NCI-H1417 (cell line): ENCODE results near the gene WNT11.

Experiments
- DNase-seq, 3 experiments: peaks; one replicate each; lab custom pipeline; 2025; lab: John Stamatoyannopoulos, UW

The WNT11 gene

DNA sequence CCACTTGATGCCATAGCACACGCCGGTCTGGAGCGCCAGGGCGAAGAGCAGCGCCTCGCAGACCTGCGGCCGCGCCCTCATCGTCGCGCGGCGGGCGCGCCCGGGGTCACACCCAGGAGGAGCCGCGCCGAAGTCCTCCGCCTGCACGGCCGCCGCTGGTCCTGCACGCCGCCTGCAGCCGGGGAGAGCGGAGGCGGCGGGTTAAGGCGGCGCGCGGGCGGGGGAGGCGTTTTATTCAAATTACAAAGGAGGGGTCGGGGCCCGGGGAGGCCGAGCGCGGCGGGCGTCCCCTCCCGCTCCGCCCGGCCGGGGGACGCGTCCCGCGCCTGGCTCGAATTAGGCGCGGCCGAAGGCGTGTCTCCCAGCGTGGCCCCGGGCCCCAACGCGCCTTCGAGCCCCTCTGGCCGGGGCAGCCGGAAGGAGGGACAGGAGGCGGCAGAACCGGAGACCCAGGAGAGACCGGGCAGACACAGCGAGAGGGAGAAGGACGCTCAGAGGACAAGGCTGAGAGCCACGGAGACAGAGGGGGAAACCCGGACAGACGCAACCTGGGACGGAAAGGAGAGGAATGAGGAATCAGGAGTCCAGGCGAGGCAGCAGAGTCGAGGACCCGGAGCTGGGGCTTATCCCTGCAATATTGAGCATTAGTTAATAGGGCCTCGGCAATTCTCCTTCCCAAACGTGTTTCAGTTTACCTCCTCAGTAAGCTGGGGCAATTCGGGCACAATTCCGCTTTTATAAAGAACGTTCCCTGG lies at the start of gene WNT11:
Gene WNT11, minus strand, starts transcription at position 176 of the 755 bp plus-strand sequence. Its CDS starts 95 bp downstream, at position 81.
- peak; percentile 35 to 77 (median 76) for DNase-seq

DNA sequence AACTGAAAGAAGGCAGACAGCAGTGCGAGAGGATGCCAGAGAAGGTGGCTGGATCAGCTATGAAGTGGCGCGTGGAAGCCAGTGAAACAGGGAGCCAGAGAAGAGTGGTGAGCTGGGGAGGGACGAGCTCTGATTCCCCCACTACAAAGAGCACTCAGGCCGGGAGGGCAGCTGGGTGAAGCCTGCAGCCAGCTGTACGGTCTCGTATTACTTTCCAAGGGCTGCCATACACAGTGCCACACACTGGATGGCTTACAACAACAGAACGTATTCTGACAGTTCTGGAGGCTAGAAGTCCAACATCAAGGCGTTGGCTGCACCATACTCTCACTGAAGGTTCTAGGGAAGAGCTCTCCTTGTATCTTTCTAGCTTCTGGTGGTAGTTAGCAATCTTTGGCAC lies 47.1 kb upstream of the WNT11 start:
- DNase-seq = no peak

DNA sequence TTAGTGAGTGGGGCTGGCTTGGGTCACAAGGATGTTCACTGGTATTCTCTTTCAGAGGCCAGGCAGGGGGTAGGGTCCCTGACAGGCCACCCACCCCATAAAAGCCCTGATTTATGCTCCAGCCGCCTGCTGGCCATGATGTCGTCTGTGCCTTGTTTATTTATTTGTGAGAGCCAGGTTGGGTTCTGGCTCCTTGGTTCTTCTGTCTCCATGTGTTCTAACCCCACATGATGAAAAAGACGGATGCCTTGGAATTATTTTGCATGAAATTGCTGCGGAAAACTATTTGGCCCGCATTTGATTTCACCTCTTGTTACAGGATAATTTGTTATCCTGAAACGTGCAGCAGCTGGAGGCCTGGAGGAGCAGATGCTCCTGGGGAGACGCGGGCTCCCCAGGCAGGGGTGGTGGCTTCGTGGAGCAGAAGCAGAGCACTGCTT lies 46.3 kb upstream of the WNT11 start:
- peak in 1 of 3 experiments; percentile 31 for DNase-seq

GRCh38 chr11:76251576-76251975 lies 45.3 kb upstream of the WNT11 start:
- DNase-seq = no peak

- DNase-seq = no peak
Observed at GRCh38 chr11:76251226-76251575, 44.9 kb upstream of the WNT11 start.

DNA sequence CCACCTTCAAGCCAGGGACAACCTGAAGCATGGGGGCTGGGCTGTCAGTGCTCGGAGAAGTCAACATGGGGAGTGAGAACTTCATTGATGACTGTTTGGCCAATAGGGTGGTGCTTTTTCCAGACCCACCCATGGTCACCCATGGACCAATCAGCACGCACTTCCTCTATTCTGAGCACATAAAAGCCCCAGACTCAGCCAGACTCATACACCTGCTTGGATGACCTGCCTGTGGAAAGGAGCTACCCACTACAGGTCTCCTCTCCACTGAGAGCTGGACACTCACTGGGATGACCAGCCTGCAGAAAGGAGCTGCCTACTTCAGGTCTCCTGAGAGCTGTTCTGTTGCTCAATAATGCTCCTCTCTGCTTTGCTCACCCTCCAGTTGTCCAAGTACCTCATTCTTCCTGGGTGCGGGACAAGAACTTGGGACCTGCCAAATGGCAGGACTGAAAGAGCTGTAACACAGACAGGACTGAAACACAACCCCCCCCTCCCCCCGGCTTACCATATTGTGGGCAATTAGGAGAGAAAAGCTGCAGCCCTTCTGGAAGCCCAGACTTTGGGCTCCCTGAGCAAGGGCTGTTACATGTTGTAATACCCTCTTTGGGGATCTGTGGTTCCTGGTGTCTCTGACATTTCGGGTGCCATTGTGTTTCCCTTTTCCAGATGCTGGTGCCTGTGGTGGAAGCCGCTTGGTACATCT lies 44.4 kb upstream of the WNT11 start:
- DNase-seq = no peak

GRCh38 chr11:76249195-76249741 lies 43.0 kb upstream of the WNT11 start:
- DNase-seq = no peak

GRCh38 chr11:76248210-76248609 lies 41.9 kb upstream of the WNT11 start:
- no peak for DNase-seq

DNA sequence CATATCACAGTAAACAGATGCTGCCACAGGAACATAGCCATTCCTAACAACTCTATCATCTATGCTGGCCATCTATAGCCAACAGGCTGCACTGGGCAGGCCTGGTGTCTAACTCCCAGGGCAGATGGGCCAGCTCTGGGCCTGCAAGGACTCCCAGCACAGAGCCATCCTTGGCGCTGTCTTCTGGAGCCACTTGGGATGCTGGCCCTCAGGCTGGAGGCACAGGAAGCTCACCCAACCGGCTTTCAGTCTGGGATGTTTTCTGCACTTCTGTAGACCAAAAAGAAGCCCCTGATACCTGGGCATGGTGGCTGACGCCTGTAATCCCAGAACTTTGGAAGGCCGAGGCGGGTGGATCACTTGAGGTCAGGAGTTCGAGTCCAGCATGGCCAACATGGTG lies 40.8 kb upstream of the WNT11 start:
- no peak for DNase-seq

GRCh38 chr11:76246271-76246933 lies 40.1 kb upstream of the WNT11 start:
- DNase-seq = no peak

DNA sequence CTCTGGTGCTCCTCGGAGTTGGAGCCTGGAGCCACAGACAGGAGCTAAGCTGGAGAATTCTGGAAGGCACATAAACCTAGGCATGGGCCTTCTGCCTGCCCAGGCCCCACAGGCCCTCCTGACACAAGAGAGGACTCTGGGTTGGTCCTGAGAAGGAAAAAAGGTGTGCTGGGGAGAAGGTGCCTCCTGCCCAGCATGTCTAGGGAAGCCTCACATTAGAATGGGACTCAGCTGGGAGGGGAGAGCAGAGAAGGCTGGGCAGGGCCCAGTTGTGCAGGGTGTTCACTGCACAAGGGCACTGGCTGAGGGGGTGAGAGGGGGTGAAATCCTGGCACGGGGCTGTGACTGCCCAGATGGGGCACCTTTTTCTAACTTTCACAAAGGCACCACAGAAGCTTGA lies 39.4 kb upstream of the WNT11 start:
- no peak for DNase-seq

- DNase-seq = no peak
Observed at GRCh38 chr11:76244316-76244851, 38.1 kb upstream of the WNT11 start.

- DNase-seq = no peak
Observed at GRCh38 chr11:76243957-76244285, 37.6 kb upstream of the WNT11 start.

DNA sequence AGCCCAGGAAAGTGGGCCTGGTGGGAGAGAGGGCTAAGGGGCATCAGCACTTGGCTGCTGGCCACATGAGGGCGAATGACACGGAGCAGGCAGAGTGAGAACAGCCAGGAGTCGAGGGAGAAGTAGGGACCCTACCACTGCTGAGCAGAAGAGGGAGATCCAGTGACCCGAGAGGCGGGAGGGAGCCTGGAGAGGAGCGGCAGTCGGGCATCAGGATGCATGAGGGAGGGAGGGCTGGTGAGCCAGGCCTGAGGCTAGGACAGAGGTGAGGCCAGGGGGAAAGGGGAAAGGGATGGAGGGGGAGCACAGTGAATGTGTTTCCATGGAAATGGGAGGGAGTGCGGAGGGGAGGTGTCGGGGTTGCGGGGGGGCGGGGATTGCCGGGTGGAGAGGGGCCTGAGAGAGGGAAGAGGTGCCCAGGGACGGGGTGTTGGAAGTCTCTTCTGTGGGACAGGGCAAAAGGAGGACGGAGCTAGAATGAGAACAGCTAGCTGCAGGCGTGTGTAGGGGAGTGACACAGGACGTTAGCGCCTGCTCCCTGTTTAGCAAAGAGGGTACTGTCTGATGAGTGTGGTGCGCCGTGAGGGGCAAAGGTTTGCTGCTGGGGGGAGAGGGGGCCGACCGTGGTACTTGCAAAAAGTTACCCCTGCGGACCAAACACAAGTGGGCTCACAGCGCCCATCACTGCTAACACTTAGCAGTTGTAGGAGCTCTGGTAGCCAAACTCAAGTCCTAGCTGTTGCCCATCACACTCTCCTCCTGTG lies 37.1 kb upstream of the WNT11 start:
- DNase-seq = peak in 1 of 3 experiments; percentile 33

DNA sequence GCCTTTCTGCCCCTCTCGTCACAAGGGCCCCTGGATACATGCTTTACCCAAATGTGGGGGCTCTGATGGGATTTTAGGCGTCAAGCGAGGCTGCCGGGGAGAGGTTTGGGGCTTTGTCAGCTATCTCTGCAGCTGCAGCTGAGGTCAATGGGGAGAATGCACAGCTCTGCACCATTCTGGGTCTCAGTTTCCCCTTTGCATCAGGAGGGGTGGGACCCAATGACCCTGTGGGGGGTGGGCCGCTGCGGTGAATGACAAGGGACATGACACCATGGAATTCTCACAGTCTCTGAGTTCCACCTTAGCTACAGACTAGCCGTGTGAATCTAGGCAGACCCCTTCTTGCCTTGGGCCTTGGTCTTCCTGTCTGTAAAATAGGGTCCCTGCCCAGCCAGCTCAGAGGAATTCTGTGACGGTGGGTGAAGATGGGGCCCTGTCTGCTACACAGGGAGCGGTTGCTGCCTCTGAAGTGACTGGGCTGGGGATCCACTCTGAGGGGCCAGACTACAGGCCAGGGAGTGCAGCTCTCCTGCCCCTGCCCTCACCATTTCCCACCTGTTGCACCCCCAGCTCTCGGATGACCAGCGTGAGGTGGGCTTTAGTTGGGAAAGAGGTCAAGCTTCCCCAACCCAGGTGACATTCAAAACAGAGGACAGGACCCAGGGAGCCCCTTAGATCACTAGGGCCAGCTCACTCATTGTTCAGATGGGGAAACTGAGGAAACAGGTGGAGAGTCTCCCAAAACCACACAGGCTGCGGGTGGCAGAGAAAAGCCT lies 35.9 kb upstream of the WNT11 start:
- DNase-seq = no peak

DNA sequence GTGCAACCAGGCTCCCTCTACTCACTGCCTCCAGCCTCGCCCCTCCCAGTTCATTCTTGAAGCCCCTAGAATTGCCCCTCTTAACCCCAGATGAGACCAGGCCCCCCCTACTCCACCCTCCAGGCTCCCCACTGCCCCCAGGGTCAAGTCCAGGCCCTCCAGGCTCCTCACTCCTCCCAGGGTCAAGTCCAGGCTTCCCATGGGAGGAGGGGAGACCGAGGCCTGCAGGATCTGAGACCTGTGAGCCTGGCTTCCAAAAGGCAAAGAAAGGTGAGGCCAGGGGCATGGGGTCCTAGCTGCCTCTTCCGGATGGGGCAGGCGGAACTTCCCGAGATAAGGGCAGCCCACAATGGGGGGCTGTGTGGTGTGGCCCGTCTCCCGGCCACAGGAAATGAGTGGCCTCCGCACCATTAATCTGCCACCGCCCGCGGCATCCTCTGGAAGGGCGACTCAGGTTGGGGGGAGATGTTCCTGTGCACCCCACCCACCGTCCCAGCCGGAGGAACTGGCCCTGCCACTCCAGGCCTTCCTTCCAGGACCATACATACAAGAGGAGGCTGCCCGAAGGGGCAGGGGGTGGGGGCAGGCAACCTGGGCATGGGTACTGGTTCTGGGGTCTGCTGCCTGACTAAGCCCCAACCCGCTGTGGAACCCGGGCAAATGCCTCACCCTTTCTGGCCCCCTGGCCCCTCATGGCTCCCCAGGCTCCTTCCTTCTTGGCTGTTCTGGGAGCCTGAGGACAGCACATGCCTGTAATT lies 35.1 kb upstream of the WNT11 start:
- DNase-seq = no peak

- no peak for DNase-seq
Observed at GRCh38 chr11:76240666-76241065, 34.4 kb upstream of the WNT11 start.

DNA sequence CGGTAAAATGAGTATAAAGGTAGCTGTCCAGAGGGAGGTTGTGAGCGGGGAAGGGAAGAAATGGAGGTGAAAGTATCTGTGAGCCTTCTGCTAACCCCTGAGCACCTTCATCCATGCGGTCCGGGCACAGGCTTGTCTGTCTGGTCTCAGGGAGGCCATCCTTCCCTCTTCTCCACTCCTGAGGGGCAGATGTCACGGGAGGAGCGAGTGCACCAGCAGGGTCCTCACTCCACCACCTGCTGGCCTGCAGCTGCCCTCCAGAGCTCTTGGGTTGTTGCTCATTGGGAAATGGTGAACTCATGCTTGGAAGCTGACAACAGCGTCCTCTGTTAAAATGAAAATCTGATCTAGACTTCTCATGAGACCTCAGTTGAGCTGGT lies 33.8 kb upstream of the WNT11 start:
- DNase-seq = no peak

DNA sequence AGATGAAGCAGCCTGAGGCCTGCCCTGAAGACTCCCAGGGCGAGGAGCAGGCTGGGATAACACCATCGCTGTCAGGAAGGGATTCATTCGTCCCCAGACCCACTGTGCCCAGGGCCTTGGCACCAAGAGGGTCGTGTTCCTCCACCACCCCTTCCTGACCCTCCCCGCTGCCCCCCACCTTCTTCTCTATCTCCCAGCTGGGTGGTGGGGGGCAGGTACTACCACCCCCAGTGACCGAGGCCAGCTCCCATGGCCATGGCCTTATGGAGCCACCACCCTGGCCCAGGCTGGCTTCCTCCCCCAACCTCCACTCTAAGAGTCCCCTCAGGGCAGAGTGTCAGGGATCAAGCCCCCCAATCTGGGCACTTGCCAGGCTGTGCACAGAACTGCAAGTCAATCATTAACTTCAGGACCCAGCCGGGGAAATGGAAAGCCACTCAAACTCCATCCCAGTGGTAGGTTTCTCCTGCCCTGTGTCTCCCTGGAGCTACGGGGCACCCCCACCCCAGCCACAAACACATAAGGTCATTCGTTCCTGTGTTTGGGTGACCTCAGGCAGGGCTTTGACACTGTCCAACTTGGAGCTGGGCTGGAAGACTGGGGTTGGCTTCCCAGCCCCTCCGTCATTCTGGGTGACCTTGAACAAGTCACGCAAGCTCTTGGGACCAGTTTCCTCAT lies 33.3 kb upstream of the WNT11 start:
- DNase-seq = no peak

DNA sequence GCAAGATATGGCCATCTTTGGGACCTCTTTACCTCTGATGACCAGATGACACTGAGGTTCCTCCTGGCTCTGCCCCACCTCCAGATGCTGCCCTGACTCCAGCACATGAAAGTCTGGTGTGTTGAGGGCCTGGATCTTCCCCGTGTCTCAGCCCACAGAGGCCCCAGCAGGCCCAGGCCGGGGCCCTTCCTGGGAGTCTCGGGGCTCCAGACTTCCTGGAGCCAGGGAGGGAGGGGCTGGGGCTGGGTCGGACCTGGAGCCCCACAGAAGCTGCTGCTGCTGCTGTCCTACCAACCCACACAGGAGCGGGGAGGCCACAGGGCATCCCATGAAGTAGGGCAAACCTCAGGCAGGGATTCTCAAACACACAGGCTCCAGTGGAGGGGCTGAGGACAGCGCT lies 32.2 kb upstream of the WNT11 start:
- no peak for DNase-seq
